SK-N-MC (cell line): ENCODE measurements around the gene VIPAS39.

ENCODE experiments used
- EZH2 ChIP-seq: fragments of 200-600 bp; sonication (generic); IDR thresholded peaks from one replicate; pipeline ENCODE4 v1.6.1; 2017; ENCODE audit warnings: antibody characterized with exemption
- POLR2AphosphoS5 ChIP-seq: IDR thresholded peaks from 2 replicates; pipeline ENCODE4 v1.6.1; 2012; ENCODE audit warnings: mild to moderate bottlenecking, low read depth, low read length, borderline replicate concordance

DNA sequence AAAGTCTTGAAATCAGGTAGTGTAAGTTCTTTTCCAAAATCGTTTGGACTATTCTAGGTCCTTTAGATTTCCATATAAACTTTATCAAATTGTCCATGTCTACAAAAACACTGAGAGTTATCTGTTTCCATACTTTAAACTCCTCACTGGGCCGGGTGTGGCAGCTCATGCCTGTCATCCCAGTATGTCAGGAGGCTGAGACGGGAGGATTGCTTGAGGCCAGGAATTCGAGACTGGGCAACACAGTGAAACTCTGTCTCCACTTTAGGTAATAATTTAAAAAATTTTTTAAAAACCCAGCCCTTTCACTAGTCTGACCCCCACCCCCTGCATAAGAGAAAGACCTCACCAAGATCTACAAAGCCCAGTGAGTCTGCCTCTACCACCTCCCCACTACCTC, 47.6 kb upstream of the VIPAS39 start:
- TF ChIP-seq POLR2AphosphoS5 (no peak), EZH2 (no peak)
